HG03432 (cell line): ENCODE results near the gene ZNF594.
"Not testable (repeated sequence)": the region's sequence is repeated elsewhere in the genome, so short reads cannot be mapped to it uniquely, and the experiment has no call there.

Experiments
- ATAC-seq: cut with Tn5 transposase; IDR thresholded peaks from one replicate; pipeline ENCODE4 v1.9.1; 2021; ENCODE audit warnings: mild to moderate bottlenecking, moderate library complexity; ENCODE audit not compliant: unreplicated experiment

The ZNF594 gene

DNA sequence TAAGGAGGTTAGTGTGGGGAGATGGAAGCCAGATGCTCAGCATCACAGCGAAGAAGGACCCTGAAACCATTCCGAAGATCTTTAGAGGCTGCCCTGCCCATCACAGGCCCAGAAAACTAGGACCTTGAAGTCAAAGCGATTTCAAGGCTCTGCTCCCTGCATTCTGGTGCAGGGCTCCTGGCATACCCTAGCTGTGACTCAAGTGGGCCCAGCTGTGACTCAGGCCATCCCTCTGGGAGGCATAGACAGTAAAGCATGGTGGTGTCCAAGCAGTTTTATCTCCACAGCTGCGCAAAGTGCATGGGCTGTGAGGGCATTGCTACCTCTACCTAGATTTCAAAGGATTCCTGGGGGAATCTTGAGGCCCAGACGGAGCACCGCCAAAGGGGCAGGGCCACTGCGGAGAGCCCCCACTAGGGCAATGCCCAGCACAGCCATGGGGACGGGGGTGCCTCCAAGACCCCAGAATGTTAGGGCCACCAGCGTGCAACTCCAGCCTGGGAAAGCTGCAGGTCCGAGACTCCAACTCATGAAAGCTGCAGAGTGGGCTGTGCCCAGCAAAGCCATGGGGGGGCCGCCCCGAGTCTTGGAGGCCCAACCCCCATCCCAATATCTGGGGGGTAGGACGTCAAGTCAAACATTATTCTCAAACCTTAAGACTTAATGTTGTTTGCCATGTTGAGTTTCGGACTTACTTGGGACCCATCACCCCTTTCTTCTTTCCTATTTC, 11.7 kb upstream of the ZNF594 start:
- ATAC-seq, result no peak

GRCh38 chr17:5201011-5201410, 9.3 kb upstream of the ZNF594 start:
- no peak for ATAC-seq

- no peak for ATAC-seq
Measured at GRCh38 chr17:5200360-5200759, 8.7 kb upstream of the ZNF594 start.

DNA sequence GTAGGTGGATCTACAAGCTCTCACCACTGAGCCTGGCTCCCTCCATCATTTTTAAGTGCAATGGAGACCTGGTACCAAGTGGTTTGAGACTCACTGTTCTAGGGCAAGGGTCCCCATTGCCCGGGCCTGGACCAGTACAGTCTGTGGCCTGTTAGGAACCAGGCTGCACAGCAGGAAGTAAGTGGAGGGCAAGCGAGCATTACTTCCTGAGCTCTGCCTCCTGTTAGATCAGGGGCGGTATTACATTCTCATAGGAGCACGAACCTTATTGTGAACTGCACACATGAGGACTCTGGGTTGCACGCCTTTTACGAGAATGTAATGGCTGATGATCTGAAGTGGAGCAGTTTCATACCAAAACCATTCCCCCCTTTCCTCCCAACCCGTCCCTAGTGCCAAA, 6.8 kb upstream of the ZNF594 start:
- ATAC-seq, result no peak

DNA sequence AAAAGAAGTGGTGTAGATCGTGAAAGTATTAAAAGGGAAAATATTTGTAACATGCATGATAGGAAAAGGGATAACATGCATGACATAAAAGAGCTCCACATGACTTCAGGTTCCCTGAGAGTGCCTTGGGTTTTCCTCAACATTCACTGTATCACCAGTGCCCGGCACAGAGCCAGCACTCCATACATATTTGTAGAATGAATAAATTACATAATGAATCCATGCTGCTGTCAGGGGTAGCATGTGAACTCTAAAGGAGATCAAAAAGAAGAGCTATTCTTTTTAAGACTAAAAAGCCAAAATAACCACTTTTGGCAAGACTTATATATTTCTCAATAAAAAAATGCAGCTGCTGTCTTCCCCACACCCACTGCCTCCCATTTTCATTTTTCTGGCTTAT, 2.7 kb upstream of the ZNF594 start:
- ATAC-seq, result no peak

GRCh38 chr17:5184288-5184687, 7.4 kb downstream of the ZNF594 start:
- ATAC-seq, result no peak

GRCh38 chr17:5183410-5183793, 8.3 kb downstream of the ZNF594 start:
- ATAC-seq, result no peak

DNA sequence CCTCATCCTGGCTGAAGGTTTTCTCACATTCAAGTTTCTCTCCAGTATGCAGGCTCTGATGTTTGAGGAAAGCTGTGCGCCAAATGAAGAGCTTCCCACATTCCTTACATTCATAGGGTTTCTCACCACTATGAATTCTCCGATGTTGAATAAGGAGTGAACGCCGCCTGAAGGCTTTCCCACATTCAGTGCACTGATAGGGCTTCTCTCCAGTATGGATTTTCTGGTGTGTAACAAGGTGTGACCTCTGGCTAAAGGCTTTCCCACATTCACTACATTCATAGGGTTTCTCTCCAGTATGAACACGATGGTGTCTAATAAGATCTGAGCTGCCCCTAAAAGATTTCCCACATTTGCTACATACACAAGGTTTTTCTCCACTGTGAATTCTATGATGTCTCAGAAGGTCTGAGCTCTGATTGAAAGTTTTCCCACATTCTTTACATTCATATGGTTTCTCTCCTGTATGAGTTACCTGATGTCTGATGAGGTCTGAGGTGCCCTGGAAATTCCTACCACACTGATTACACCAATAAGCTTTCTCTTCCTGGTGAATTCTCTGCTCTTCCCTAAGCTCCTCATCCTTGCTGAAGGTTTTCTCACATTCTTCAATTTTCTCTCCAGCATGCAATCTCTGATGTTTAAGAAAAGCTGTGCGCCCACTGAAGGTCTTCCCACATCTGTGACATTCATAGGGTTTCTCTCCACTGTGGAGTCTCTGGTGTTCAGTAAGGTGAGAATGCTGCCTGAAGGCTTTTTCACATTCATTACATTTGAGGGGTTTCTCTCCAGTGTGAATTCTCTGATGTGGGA, 8.9 kb downstream of the ZNF594 start:
- no peak for ATAC-seq

DNA sequence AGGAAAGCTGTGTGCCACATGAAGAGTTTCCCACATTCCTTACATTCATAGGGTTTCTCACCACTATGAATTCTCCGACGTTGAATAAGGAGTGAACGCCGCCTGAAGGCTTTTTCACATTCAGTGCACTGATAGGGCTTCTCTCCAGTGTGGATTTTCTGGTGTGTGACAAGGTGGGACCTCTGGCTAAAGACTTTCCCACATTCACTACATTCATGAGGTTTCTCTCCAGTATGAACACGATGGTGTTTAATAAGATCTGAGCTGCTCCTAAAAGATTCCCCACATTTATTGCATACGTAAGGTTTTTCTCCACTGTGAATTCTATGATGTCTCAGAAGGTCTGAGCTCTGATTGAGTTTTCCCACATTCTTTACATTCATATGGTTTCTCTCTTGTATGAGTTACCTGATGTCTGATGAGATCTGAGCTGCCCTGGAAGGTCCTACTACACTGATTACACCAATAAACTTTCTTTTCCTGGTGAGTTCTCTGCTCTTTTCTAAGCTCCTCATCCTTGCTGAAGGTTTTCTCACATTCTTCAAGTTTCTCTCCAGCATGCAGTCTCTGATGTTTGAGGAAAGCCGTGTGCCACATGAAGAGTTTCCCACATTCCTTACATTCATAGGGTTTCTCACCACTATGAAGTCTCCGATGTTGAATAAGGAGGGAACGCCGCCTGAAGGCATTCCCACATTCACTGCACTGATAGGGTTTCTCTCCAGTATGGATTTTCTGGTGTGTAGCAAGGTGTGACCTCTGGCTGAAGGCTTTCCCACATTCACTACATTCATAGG, 10.0 kb downstream of the ZNF594 start:
- ATAC-seq, result no peak

- no peak for ATAC-seq
Measured at GRCh38 chr17:5179003-5179402, 12.7 kb downstream of the ZNF594 start.

- not testable (repeated sequence) for ATAC-seq
Measured at GRCh38 chr17:5175027-5175426, 16.6 kb downstream of the ZNF594 start.

DNA sequence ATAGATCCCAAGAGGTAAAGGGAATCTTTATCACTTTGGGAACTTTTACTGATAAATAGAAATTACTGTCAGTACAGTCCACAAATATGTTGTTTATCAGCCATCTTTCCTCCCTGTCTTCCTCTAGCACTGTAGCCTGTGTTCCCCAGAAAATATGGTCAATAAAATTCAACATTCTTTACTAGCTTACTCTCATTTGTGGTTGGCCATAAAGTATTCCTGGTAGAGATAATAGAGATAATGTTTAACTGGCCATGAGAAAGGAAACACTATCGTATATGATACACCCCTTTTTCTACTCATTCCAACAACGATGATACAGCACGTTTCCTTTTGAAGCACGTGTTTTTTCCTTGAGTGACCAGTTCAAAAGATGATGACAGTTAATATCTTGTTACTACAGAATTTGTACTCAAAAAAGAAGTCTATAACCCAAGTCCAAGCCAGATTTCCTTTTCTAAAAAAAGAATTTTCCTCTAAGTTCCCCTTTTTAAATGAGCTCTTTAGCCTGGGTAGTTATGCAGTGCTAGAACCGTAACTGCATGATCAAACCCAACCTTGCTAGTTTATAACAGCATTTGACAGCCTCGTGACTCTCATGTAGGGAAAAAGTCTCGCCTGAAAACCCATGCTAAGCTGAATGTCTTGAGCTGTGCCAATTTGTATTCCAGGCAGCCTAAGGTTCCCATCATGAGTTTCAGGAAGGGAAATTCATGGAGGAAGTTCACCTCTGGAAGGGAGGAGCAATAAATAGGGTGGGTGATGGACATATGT, 25.7 kb downstream of the ZNF594 start:
- ATAC-seq, result not testable (repeated sequence)

- ATAC-seq, result no peak
Measured at GRCh38 chr17:5164436-5164835, 27.2 kb downstream of the ZNF594 start.

- not testable (repeated sequence) for ATAC-seq
Measured at GRCh38 chr17:5161793-5162192, 29.9 kb downstream of the ZNF594 start.

DNA sequence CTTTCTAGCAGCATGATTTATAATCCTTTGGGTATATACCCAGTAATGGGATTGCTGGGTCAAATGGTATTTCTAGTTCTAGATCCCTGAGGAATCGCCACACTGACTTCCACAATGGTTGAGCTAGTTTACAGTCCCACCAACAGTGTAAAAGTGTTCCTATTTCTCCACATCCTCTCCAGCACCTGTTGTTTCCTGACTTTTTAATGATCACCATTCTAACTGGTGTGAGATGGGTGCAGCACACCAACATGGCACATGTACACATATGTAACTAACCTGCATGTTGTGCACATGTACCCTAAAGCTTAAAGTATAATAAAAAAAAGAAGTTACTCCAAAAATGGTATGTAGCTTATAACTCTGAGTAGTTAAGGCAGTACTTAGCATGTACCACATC, 31.0 kb downstream of the ZNF594 start:
- not testable (repeated sequence) for ATAC-seq

DNA sequence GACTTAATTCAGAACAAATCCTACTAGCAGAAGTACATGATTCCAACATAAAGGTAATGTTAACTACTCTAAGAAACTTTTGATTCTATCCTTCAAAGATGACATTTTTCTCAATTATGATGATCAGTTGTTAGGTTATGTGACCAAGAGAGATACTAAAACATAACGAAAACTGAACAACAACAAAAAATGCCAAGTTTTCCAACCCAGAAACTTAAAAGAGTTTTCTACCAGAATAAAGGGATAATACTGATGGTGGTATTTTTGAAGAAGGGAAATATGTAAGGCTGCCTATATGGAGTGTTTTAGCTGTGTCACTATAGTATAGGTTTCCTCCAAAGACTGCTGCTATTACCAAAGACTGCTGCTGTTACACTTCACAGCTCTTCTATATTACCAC, 45.5 kb downstream of the ZNF594 start:
- ATAC-seq, result not testable (repeated sequence)

- ATAC-seq, result not testable (repeated sequence)
Measured at GRCh38 chr17:5142877-5143276, 48.8 kb downstream of the ZNF594 start.

DNA sequence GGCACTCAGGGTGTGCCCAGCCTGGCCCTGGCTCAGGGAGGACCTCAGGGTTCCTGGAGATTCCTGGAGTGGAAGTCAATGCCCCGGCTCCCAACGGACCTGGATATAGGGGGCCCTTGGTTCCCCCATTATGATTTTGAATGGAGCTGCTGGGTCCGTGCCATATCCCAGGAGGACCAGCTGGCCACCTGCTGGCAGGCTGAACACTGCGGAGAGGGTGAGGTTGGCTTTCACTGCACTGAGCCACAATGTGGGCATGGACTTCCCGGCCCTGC, 52.3 kb downstream of the ZNF594 start:
- no peak for ATAC-seq

GRCh38 chr17:5138616-5139457, 52.8 kb downstream of the ZNF594 start:
- no peak for ATAC-seq

GRCh38 chr17:5138198-5138544, 53.5 kb downstream of the ZNF594 start:
- not testable (repeated sequence) for ATAC-seq
